ES-I3 (cell line): Measurements from ENCODE around the gene POLR3A.

ENCODE experiments used
- H3K36me3 ChIP-seq: 2 replicates; pipeline ENCODE4 v1.6.1; 2013; ENCODE audit warnings: mild to moderate bottlenecking, low read length, control low read depth, moderate library complexity; ENCODE audit not compliant: insufficient read depth
- H3K4me1 ChIP-seq: 2 replicates; pipeline ENCODE4 v1.6.1; 2013; ENCODE audit warnings: mild to moderate bottlenecking, control low read depth, low read length; ENCODE audit not compliant: insufficient read depth
- H3K9ac ChIP-seq: 2 replicates; pipeline ENCODE4 v1.6.1; 2013; ENCODE audit warnings: low read depth, mild to moderate bottlenecking, low read length, moderate library complexity
- H3K9me3 ChIP-seq: 2 replicates; pipeline ENCODE4 v1.6.1; 2013; ENCODE audit warnings: mild to moderate bottlenecking, low read length, moderate library complexity; ENCODE audit not compliant: control insufficient read depth, insufficient read depth

The POLR3A gene

DNA sequence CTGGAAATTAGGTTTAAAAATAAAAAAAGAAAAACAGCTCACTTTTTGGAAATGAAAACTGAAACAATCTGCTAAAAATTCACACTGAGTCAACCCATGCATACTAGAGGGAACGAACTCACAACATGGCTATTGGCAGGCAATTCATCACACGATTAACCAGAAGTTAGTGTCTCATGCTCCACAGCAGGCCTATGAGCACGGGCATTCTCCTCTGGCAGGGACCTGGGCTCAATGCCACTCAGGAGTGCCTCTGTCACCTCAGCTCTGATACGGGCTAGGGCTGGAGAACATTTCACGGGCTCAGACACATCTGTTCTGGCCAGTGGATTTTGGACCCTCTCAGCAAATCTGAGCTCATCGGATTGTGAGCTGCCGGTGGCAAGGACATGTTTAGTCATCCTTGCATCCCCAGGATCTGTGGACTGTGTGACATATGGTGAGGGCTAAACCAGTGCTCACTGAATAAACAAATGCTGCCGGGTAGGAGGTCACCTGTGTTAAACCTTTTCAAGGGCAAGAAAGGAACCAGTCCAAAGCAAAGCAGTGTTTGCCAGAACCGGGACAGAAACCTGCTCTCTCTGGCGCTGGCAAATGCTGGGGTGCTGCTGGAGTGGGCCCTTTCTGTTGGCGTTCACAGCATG is 40.1 kb downstream of the POLR3A start:
- Histone ChIP-seq H3K36me3 (peaks cover 49% of the 10 kb centered on the region), H3K4me1 (no peaks in the 10 kb centered on the region), H3K9ac (no peak overlapping the region), H3K9me3 (no peaks in the 10 kb centered on the region)

DNA sequence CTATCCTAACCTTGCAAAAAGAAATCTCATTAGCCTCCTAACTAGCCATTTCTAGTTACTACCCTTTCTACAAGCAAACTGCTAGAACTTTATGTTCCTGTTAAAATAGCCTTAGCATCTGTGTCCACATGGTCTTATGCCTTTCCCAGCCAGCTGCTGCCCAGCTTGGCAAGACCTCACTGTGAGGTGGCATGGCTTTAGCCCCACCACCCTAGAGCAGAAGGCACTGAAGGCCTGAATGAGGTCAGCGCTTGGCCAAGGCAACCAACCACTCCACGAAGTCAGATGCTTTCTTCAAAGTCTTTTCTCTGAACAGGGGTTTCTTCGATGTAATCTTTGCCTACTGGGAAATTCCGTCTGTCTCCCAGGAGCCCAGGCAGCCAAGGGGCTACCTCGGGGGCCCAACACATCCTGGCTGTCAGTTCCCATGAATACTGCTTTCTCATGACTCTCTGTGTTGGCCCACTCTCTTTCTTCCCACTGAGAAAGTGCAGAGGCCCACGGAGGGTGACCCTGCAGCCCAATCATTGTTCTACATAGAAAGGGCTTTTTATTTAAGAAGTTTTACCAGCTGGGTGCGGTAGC is 41.6 kb downstream of the POLR3A start:
- Histone ChIP-seq H3K4me1 (no peaks in the 10 kb centered on the region), H3K36me3 (peaks cover 41% of the 10 kb centered on the region), H3K9me3 (no peaks in the 10 kb centered on the region), H3K9ac (no peak overlapping the region)

DNA sequence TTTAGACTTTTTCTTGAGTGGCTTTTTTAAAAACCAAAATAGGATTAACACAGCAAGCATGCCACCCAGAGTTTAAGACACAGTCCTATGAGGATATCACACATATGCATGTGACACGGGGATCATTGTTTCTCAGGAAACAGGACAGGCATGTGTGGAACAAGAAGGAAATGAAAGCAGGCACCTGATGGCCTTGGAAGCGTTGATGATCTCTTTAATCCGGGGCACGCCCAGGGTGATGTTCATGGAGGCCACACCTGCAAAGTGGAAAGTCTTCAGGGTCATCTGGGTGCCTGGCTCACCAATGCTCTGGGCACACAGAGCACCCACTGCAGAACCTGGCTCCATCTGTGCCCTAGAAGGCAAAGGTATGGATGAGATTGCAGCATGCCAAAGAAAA is 44.3 kb downstream of the POLR3A start:
- Histone ChIP-seq H3K9ac (no peak overlapping the region), H3K36me3 (peaks cover 51% of the 10 kb centered on the region), H3K4me1 (no peaks in the 10 kb centered on the region), H3K9me3 (no peaks in the 10 kb centered on the region)

DNA sequence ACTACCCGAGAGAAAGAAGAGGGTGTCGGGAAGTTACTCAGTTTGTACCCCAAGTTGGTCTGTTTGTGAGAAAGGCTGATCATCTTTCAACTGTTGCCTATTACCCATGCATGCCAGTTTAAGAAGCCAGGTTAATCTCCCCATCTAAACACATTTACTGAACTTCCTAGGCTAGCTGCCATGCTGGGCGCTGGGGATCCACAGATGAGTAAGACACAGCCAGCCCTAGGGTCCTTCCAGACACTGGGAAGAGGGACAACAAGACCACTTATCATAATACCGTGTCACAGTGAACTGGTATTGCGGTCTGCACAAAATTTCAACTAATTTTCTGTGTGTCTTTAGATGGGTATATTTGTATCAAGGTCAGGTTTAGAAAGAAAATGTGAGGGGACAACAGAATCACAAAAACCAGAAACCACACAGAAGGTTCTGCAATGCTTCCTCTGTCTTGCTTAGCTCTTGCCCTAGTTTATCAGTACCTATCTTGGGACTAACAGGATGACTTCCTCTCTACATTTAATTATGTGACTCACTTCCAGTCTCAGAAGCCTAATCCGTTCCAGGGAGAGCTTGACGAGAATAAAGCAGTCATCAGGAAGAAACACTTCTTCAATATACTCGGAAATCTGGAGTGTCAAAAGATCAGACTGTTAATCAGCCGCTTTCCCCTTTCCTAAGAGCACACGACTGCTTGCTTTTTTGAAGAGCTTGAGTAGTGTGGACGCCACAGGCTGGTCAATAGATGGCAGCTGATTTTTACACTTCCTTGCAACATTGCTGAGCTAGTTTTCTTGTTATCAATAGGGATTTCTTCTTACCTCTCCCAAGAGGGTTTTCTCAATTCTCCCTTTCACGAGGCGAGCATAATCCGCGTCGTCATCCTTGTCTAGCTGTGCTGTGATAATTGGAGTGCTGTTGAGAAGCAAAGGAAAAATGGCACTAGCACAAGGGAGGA is 45.7 kb downstream of the POLR3A start:
- peaks cover 50% of the 10 kb centered on the region for H3K36me3 ChIP-seq
- H3K9me3 ChIP-seq = no peaks in the 10 kb centered on the region
- no peak overlapping the region for H3K9ac ChIP-seq
- no peaks in the 10 kb centered on the region for H3K4me1 ChIP-seq

DNA sequence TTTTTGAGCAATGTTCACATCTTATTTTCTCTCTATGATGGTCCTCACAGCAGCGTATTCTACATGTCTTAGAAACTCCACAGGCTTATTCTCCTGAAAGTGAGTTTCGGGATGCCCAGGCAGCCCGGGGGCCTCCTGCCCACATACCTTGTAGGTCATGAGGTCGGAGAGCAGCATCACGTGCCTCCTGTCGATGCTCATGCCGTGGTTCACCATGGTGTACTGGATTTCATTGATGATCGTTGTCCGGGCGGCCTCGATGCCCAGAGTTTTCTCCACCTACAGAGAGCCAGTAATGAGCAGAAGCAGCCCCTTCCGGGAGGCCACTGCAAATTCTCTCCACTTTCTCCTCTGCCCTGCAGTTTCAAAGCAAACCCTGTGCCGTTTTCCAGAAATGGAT is 48.0 kb downstream of the POLR3A start:
- H3K36me3 ChIP-seq = peaks cover 42% of the 10 kb centered on the region
- H3K9ac ChIP-seq = no peak overlapping the region
- H3K9me3 ChIP-seq = no peaks in the 10 kb centered on the region
- no peaks in the 10 kb centered on the region for H3K4me1 ChIP-seq

DNA sequence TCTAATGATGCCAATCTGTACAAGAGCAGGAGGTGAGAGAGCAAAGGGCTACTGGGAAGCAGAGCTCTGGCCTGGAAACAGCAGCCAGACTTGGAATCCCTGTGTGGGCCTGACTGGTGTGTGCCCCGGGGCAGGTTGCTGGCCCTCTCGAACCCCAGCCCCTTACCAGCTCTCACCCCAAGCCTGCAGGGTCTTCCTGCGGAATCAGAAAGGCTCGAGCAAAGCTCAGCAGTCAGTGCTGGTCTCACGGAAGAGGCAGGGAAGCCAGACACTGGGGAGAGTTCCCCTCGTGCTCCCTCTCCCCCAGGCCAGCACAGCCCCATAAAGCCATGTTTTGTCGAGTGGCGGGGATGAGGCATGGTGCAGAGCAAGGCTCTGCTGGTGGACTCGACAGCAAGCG is 50.1 kb downstream of the POLR3A start:
- Histone ChIP-seq H3K4me1 (0 out of 2 replicates have a peak, but pooled peaks cover 3% of the 10 kb centered on the region), H3K36me3 (peaks cover 29% of the 10 kb centered on the region), H3K9me3 (no peaks in the 10 kb centered on the region), H3K9ac (no peak overlapping the region)

DNA sequence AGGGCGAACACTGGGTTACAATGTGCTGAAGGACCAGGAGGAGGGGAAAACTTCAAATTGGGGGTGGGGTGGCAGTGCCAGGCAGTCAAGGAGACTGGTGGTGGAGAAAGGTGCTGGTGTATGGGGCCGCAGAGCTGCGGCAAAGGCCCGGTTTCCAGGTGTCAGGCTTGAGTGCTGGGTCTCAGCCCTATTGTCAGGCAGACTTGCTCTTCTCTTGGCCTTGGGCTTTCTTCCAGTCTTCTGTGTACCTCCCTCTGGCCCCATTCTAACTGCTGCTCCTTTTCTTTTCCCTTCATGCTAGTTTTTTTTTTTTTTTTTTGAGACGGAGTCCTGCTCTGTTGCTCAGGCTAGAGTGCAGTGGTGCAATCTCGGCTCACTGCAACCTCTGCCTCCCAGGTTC is 51.0 kb downstream of the POLR3A start:
- Histone ChIP-seq H3K4me1 (0 out of 2 replicates have a peak, but pooled peaks cover 3% of the 10 kb centered on the region), H3K9me3 (no peaks in the 10 kb centered on the region), H3K36me3 (peaks cover 29% of the 10 kb centered on the region), H3K9ac (no peak overlapping the region)

DNA sequence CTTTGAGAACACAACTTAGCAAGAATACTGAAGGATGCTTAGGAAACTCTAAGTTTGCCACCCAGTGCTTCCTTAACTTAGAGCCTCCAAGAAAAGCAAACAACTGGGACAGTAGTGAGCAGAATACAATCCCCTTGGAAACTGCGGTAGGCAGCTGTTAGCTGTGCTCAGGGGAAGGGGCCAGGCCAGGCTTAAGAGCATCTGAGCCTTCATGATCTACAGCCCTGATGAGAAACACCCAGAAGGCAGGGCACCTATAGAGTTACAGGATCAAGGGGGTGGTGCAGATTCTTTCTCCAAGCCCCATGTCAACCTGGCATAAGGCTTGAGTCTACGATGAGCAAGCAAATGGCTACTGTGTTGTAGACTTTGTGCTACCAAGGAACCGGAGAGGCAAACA is 51.4 kb downstream of the POLR3A start:
- no peaks in the 10 kb centered on the region for H3K9me3 ChIP-seq
- H3K36me3 ChIP-seq = peaks cover 25% of the 10 kb centered on the region
- H3K9ac ChIP-seq = no peak overlapping the region
- 0 out of 2 replicates have a peak, but pooled peaks cover 3% of the 10 kb centered on the region for H3K4me1 ChIP-seq

DNA sequence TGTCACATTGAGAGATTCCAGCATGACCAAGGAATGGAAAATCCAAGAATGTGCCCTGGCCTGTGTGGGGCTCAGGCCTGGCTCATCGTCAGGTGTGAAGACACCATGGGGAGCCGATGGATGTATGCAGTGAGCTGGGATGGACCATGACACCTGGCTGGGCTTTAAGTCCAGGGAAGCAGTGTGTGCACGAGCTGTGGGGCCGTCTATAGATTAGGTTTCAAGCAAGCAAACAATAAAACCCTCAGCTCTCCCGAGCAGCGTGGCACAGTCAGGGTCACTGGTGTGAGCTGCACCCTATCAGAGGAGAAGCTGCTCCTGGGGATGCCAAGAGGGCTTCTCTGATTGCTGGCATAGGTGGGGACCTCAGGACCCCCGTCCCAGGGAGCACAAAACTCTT is 52.3 kb downstream of the POLR3A start:
- H3K9ac ChIP-seq = no peak overlapping the region
- H3K4me1 ChIP-seq = 0 out of 2 replicates have a peak, but pooled peaks cover 3% of the 10 kb centered on the region
- H3K9me3 ChIP-seq = no peaks in the 10 kb centered on the region
- peaks cover 17% of the 10 kb centered on the region for H3K36me3 ChIP-seq

DNA sequence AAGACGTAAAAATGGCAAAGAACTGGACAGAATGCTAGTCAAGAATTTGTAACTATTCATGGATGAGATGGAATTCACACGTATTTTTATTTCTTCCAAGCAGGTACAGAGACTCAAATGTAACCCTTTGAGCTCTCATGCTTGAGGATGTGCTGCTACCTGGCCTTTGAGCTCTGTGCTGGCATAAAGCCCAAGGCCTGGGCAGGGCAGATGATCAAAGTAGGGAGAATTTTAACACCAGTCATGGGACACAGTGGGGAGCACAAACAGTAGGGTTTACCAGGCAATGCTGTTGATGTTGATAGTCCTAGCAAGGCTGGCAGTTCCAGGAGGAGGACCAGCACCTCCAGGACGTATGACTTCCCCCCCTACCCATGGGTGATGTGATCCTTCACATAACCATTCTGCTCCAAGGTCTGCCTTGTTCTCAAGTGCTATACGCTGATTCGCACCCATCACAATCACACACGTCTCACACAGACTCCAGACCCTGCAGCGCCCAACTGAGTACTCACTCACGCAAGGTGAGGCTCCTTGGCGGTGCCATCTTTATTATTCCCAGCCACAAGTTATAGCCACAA is 54.1 kb downstream of the POLR3A start:
- no peaks in the 10 kb centered on the region for H3K9me3 ChIP-seq

DNA sequence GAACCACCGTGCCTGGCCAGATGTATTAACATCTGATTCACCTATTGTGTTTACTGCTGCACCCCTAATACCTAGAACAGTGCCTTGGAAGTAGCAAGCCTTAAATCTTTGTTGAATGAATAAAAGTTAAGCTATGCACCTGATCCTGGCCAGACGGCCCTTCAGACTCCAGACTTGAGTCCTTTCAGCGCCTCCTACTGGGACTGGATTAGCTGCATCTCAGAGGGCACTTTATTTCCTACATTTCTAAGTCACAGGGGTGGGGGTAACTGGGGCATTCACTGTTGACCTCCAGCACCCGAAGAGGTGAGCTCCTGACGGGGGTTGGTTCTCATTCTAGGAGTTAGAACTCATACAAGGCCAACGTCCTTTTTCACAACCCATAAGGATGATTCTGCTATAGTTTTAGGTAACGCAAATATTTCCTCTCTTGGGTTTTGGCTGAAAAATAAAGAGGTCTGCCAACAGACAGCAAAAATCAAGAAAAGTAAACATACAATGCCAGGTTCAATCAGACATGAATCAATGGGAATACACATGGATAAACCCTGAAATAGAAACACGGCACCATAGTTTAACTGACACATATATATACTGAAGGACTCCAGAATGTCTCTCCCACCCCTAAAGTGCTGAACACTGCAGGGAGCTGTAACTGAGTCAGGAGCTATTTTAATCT is 54.8 kb downstream of the POLR3A start:
- Histone ChIP-seq H3K9ac (no peak overlapping the region), H3K4me1 (peaks cover 14% of the 10 kb centered on the region), H3K36me3 (peaks cover 4% of the 10 kb centered on the region; the same call in 1 of the 2 replicates), H3K9me3 (no peaks in the 10 kb centered on the region)

More for the DNA sequence above, 54.1 kb downstream of the POLR3A start:
- no peak overlapping the region for H3K9ac ChIP-seq
- peaks cover 7% of the 10 kb centered on the region for H3K36me3 ChIP-seq
- peaks cover 14% of the 10 kb centered on the region for H3K4me1 ChIP-seq

DNA sequence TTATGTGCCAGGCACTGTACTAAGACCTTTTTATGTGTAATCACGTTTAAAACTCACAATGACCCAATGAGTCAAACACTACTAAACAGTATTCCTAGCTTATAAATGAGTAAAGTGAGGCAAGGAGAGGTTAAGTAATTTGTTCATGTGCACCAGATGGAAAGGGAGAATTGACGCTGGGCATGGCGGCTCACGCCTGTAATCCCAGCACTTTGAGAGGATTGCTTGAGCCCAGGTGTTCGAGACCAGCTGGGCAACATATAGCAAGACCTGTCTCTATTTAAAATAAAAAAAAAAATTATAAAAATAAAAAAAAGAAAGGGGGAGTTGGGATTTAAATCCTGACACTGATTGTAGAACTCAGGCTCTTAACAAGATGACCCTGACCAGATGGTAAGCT is 56.0 kb downstream of the POLR3A start:
- 0 out of 2 replicates have a peak, but pooled peaks cover 4% of the 10 kb centered on the region for H3K36me3 ChIP-seq
- H3K9ac ChIP-seq = no peak overlapping the region
- peaks cover 14% of the 10 kb centered on the region for H3K4me1 ChIP-seq
- no peaks in the 10 kb centered on the region for H3K9me3 ChIP-seq

DNA sequence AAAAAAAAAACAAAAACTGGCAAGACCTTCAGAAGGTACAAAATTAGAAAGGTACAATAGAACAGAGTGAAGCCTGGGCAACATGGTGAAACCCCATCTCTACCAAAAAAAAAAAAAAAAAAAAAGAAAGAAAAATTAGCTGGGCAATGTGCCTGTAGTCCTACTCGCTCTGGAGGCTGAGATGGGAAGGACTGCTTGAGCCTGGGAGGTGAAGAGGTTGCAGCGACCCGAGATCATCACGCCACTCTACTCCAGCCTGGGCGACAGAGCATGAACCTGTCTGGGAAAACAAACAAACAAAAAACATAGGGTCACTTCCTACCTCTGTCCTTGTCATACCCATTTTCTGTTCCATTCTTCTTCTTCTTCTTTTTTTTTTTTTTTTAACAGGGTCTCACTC is 57.2 kb downstream of the POLR3A start:
- Histone ChIP-seq H3K9me3 (peaks cover 2% of the 10 kb centered on the region; the same call in 1 of the 2 replicates), H3K4me1 (peaks cover 14% of the 10 kb centered on the region), H3K36me3 (0 out of 2 replicates have a peak, but pooled peaks cover 4% of the 10 kb centered on the region), H3K9ac (no peak overlapping the region)

DNA sequence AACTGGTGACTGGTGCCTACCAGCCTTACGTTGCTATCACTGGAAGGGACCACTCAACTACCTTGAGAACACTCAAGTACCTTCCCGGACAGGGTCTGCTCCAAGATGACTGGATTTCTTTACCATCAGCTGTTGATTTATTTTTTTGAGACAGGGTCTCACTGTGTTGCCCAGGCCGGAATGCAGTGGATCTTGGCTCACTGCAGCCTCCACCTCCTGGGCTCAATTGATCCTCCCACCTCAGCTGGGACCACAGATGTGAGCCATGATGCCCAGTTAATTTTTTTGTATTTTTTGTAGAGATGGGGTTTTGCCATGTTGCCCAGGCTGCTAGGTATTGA is 57.5 kb downstream of the POLR3A start:
- peaks cover 2% of the 10 kb centered on the region; the same call in 1 of the 2 replicates for H3K9me3 ChIP-seq
- H3K9ac ChIP-seq = no peak overlapping the region
- 0 out of 2 replicates have a peak, but pooled peaks cover 2% of the 10 kb centered on the region for H3K36me3 ChIP-seq
- peaks cover 14% of the 10 kb centered on the region for H3K4me1 ChIP-seq
